ENCODE measurements around the gene CYB5R2. TPM values are rescaled to one million over a fixed set of nuclear protein-coding genes. Genes with fewer than 3 reads are reported as not detected.

Gene CYB5R2
- total RNA-seq, 2 experiments from 2014 or later = 4.2 to 4.9 TPM

DNA sequence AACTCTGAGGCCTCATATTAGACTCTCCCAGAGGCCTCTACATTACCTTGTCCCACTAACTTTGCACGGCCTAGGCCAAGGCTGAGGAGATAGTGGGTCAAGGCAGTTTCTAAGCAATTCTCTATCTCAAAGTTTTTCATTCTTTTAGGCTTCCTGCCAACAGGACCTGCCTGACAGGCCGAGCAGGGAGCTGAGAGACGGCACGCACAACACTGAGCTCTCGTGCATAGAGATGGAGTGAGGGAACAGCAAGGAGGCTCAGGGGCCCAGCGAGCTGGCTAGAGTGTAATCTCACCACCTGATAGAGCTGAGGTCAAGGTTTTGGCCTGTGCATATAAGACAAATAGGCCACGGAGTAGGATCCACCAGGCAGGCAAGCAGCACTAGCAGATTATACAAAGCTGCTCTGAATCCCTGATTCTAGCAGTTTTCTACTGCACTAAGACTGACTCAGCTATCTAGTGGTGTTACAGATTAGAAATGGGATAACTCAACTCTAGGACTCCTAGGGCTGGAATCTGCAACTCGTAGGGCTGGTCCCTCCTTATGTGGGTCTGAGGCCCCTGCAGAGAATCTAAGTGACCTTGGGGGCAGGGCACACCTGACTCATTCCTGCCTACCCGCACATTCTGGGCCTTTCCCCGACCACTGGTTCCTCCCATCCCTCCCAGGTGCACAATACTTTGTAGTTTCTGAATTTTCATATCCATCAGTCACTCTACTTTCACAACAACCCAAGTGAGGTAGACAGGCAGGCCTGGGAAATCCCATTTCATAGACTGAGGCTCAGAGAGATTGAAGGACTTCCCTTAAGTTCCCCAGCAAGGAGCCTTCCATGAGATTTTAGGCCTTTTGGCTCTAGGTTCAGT, 1.7 kb downstream of the CYB5R2 start:
- H3K27me3 Mint-ChIP-seq = peaks cover 46% of the 10 kb centered on the region
- ChIA-PET CTCF (no interaction called here), POLR2A (no interaction called here)
- TF ChIP-seq CTCF (IDR thresholded peaks at IDR 0.05) = no peak
- no peaks in the 10 kb centered on the region for H3K36me3 Mint-ChIP-seq (ENCODE audit: low read depth)
- peak; percentile 67 for ATAC-seq
- H3K4me3 Mint-ChIP-seq = no peak overlapping the region
- H3K27ac Mint-ChIP-seq = no peak overlapping the region
- peaks cover 11% of the 10 kb centered on the region for H3K4me1 Mint-ChIP-seq (ENCODE audit: low read depth)
- intact Hi-C loops (cut with micrococcal nuclease) = no loop called here
- DNase-seq = peak; percentile 59
- H3K9me3 Mint-ChIP-seq = no peaks in the 10 kb centered on the region

GRCh38 chr11:7670641-7671040, 2.7 kb downstream of the CYB5R2 start:
- peaks cover 11% of the 10 kb centered on the region for H3K4me1 Mint-ChIP-seq (ENCODE audit: low read depth)
- no peak for ATAC-seq
- H3K36me3 Mint-ChIP-seq (ENCODE audit: low read depth) = no peaks in the 10 kb centered on the region
- ChIA-PET CTCF (interaction anchor here (0.9 to 1.4 kb wide), 2 partner anchors 17 to 19 kb away, joined by 3 read pairs; no protein-coding TSS in a partner anchor), POLR2A (no interaction called here)
- no peak for DNase-seq
- intact Hi-C loops (cut with micrococcal nuclease) = no loop called here
- no peak overlapping the region for H3K27ac Mint-ChIP-seq
- no peak for TF ChIP-seq CTCF (IDR thresholded peaks at IDR 0.05)
- no peaks in the 10 kb centered on the region for H3K9me3 Mint-ChIP-seq
- peaks cover 38% of the 10 kb centered on the region for H3K27me3 Mint-ChIP-seq
- no peak overlapping the region for H3K4me3 Mint-ChIP-seq

GRCh38 chr11:7668911-7669310, 4.4 kb downstream of the CYB5R2 start:
- no peak overlapping the region for H3K27ac Mint-ChIP-seq
- no peak for TF ChIP-seq CTCF (IDR thresholded peaks at IDR 0.05)
- ATAC-seq = no peak
- no peak overlapping the region for H3K4me3 Mint-ChIP-seq
- H3K9me3 Mint-ChIP-seq = no peaks in the 10 kb centered on the region
- peaks cover 2% of the 10 kb centered on the region for H3K36me3 Mint-ChIP-seq (ENCODE audit: low read depth)
- peaks cover 8% of the 10 kb centered on the region for H3K4me1 Mint-ChIP-seq (ENCODE audit: low read depth)
- ChIA-PET CTCF (no interaction called here), POLR2A (no interaction called here)
- intact Hi-C loops (cut with micrococcal nuclease) = no loop called here
- H3K27me3 Mint-ChIP-seq = peaks cover 22% of the 10 kb centered on the region
- no peak for DNase-seq

GRCh38 chr11:7668464-7668863, 4.8 kb downstream of the CYB5R2 start:
- intact Hi-C loops (cut with micrococcal nuclease) = no loop called here
- Mint-ChIP-seq H3K27ac (no peak overlapping the region), H3K4me3 (no peak overlapping the region), H3K9me3 (no peaks in the 10 kb centered on the region), H3K36me3 (ENCODE audit: low read depth) (peaks cover 3% of the 10 kb centered on the region), H3K27me3 (peaks cover 20% of the 10 kb centered on the region), H3K4me1 (ENCODE audit: low read depth) (peaks cover 8% of the 10 kb centered on the region)
- CTCF ChIA-PET = no interaction called here
- DNase-seq (no peak), ATAC-seq (no peak)
- POLR2A ChIA-PET = no interaction called here
- TF ChIP-seq CTCF (IDR thresholded peaks at IDR 0.05) = no peak

- peaks cover 14% of the 10 kb centered on the region for H3K27me3 Mint-ChIP-seq
- H3K9me3 Mint-ChIP-seq = no peaks in the 10 kb centered on the region
- H3K4me1 Mint-ChIP-seq (ENCODE audit: low read depth) = peaks cover 8% of the 10 kb centered on the region
- ATAC-seq (no peak), DNase-seq (no peak)
- intact Hi-C loops (cut with micrococcal nuclease) = no loop called here
- TF ChIP-seq CTCF (IDR thresholded peaks at IDR 0.05) = no peak
- H3K36me3 Mint-ChIP-seq (ENCODE audit: low read depth) = peaks cover 3% of the 10 kb centered on the region
- ChIA-PET CTCF (interaction anchor here (0.7 to 1.8 kb wide), 4 partner anchors 9 to 315 kb away, joined by 4 to 6 read pairs (median 5); partner anchors contain the start of gene PPFIBP2), POLR2A (no interaction called here)
- no peak overlapping the region for H3K4me3 Mint-ChIP-seq
- no peak overlapping the region for H3K27ac Mint-ChIP-seq
These were observed 5.8 kb downstream of the CYB5R2 start for GRCh38 chr11:7667460-7667859.

Data from activated CD8-positive, alpha-beta T cell treated with anti-CD3 and anti-CD28 coated beads for 36 hours (primary cell).